Posterior vena cava (tissue), 2 donors: Measurements from ENCODE around the gene B4GALT2. TPM values are rescaled to one million over a fixed set of nuclear protein-coding genes. Genes with fewer than 3 reads are reported as not detected.

Experiments
- DNase-seq: peaks from one replicate; pipeline ENCODE4 v3.0.0-alpha.2; 2020; ENCODE audit warnings: low spot score
- intact Hi-C, 2 donors: fragments of 100-400 bp; cut with DNase I; formaldehyde crosslinking; loops; one replicate each; pipeline versions ENCODE4 v1.14.1 to v1.14.2; 2022 to 2023
- total RNA-seq, 2 donors: library from RNA; stranded (reverse); fragmentation: NEBNext Ultra II Directional; extraction: Animal tissue kit (Norgen Biotek cat#: 25700); gene quantifications; one replicate each; pipeline ENCODE4 v1.2.1, GENCODE V29; 2021
- donor health status: DM: yes; HTN: yes; CAD: no.
- donor health status: DM: yes; HTN: yes; CAD: no.

B4GALT2 gene
- total RNA-seq, 2 donors from 2014 or later, result 39.0 to 45.7 TPM

DNA sequence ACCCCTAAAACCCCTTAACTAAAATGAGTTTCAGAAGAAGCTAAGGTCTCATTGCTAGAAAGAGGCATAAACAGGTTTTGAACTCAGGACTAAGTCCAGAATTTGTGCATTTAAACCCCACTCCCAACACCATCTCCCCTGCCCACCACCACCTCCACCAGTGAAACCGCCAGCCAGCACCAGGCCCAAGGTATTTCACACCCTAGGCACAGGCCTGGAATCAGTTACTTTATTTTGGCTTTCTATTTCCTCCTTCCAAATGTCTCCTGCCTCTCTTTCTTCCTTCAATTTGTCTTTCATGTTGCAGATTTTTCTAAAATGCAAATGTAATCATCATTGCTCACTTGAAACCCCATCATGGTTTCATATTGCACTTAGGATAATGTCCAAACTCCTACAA is 34.1 kb upstream of the B4GALT2 start:
- intact Hi-C loops, result no loop called here

DNA sequence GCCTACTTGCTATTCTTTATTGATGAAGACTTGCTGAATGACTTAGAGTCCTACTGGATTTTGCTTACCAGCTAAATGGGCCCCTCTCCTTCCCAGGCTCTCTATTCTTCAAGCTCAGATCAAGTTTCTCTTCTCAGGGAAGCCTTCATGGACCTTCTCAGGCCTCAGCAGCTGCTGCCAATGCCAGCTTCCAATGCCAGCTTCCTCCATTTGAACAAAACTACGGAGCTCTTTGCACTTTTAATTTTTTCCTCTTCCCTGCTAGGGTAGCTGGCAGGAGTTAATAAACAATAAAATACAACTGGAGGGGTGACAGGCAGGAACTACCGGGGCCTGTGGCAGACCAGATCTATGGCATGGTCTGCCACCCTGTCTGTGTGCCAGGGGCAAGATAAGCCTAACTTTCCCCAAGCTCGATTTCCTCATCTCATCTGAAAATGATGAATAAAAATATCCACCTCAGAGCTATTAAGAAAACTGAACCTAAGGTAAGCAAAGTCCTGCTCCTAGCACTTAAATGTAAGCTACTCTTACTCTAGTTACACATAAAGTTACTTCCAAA is 33.3 kb upstream of the B4GALT2 start:
- DNase-seq, result no peak
- intact Hi-C loops, result no loop called here

More for the DNA sequence above, 34.1 kb upstream of the B4GALT2 start:
- DNase-seq, result no peak

DNA sequence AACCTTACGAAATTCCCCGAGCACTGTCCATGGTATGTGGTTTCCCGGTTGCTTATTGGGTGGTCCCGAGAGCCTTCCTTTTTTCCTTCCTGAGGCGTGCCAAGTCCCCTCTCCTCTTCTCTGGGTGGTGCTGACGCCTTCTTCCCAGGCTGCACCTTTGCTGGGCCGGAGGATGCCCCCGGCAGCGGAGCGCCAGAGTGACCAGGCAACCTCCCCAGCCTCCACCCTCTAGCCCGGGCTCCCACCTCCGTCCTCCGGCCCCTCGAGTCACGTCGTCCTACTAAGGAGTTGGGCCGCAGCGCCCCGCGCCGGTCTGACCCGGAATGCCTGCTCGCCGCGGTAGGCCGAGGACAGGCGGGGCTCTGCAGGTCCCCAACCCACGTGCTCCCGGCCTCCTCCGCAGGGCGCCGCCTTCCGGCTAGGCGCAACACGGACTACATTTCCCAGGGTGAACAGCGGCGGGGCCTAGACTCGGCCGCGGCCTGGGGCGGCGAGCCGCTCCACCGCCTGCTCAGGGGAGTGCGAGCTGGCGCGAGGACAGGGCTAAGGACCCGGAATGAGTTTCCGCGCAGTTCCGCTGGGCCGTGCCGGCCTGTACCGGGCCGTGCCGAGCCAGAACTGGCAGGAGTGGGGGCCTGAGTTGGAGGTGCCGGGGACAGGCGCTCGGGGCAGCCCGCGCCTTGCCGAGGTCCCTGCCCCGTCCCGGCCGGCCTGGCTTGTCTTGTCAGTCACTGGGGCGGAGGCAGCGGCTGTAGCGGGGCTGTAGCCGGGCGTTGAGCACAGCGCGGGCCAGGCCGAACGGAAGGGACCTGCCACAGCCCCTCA is 32.6 kb upstream of the B4GALT2 start, which contains the start of gene IPO13:
Gene IPO13 (plus strand): TSS at position 715 of the 825 bp plus-strand sequence. CDS start 651 bp downstream, outside the sequence.
- intact Hi-C loops, result no loop called here
- peak; percentile 99 for DNase-seq

DNA sequence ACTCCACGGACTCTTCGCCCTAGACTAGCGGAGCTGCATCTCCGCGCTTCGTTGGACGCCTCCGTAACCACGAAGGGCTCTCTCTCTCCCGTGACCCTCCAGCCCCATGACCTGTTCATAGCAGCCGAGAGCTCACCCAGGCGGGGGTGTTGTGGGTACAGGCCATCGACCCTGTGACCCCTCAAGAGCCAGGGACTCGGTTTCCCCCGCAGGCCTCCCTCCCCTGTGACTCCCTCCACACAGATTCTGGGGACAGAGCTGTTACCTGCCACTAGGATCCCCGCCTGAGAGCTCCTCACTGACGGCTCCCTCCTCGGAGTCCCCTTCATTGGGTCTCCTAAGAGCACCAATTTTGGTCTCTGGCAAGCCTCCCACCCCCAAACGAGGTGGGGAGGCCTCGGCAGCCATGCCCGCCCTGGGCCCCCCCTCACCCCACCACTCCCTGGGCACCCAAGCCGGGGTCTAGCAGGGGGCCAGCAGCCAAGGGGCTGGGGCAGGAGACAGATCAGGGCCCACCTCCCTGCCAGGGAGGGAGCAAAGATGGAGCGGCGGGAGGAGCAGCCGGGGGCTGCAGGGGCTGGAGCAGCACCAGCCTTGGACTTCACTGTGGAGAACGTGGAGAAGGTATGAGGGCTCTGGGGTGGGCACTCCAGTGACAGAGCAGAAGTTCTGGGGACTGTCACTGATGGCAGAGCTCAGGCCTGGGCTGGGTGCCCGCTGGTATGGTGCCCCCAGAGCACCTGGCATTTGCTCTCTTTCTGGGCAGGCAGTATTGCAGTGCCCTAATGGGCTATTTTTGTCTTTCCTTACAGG is 31.7 kb upstream of the B4GALT2 start:
- intact Hi-C loops, result no loop called here
- no peak for DNase-seq

DNA sequence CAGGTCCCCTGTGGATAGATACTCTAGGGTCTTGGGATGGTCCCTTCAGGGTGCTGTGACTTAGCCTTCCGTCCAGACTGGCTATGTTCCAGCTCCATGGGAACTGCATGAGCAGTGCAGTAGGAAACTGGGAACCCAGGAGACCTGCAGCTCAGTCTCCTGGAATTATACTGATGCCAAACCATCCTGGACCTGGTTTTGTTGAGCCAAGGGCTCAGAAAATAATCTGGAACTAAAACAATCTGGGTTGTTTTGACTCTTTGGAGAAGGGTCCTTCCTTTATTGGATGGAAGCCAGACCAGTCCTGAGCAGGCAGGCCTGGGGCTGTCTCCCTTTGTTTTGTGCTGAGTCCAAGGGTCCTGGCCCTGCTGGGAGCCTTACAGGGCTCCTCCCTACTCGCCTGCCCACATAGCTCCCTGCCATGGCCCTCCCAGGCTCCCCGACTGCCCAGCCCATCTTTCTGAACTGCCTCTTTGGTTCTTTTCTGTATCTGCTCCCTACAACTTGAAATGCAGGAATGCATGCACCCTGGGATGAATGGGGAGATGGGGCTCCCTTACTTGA is 31.1 kb upstream of the B4GALT2 start:
- DNase-seq, result no peak
- intact Hi-C loops, result no loop called here

DNA sequence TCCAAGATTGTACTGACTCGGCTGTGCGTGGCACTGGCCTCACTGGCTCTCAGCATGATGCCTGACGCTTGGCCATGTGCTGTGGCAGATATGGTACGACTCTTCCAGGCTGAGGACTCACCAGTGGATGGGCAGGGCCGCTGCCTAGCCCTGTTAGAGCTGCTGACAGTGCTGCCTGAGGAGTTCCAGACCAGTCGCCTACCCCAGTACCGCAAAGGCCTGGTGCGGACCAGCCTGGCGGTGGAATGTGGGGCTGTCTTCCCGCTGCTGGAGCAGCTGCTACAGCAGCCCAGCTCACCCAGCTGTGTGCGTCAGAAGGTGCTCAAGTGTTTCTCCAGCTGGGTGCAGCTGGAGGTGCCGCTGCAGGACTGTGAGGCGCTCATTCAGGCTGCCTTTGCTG is 29.3 kb upstream of the B4GALT2 start:
- DNase-seq, result peak; percentile 50
- intact Hi-C loops, result loop anchor here in 1 of 2 donors (5.0 kb wide), 1 partner anchor 1687 kb away; no protein-coding TSS in a partner anchor

DNA sequence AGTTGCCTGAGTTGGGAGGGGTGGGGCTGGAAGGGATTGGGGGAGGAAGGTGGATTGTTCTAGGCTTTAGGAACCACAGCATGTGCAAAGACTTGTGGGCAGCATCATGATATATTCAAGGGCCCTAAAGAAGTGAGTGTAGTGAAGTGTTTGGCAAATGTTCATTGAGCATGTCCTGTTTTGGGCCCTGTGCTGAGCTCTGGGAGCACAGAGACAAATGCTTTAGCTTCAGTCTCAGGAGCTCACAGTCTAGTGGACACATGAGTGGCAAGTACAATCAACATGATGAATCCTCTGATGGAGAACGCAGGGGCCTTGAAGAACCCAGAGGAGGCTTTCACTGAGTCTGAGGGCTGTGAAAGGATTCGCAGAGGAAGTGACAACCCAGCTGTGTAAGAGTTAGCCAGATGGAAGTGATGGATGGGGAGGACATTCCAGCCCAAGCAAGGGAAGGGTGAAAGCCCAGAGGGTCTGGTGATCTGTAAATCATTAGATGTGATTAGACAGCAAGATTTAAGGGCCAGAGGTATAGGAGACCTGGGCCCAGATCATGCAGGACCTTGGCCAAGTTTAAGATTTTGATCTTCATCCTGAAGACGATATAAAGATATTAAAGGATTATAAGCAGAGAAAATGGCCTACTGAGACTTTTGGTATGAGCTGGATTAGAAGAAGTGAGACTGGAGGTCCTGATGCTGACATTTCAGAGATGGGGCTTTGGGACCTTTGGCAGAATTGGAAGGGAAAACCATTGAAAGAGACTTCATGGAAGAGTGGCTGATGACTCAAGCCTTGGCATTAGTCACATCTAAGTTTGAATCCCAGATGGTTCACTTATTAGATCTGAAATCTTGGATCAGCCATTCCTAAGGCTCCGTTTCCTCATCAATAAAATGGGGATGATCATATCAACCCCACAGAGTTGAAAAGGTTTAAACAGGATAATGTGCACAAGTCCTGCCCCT is 27.7 kb upstream of the B4GALT2 start:
- intact Hi-C loops, result loop anchor here in 1 of 2 donors (5.0 kb wide), 1 partner anchor 1689 kb away; no protein-coding TSS in a partner anchor
- DNase-seq, result no peak

DNA sequence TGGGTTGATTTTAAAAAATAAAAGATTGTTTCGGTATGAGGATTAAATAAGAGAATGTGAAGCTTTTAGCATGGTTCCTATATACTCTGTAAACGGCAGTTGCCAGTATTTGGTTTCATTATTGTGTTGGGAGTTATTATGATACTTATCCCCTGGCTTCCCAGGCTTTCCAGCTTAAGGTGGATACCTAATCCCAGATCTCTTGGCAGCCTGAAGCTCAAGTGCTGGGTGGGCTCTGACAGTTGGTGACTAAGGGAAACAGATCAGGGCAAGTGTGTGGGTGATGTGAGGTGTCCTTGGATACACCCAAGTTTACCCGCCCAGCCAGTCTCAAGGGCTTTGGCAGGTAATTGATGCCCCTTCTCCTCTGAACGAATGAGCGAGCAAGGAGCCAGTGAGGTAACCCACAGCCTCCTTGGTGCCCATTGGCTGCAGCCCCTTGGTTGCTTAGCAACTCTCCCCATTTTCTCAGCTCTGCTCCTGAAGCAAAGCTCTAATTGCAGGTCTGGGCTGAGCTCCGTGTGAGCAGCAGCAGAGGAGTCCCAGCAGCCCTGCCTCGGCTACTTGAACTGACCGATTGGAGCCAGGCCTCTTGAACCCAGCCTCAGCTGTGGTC is 26.2 kb upstream of the B4GALT2 start:
- intact Hi-C loops, result loop anchor here in 1 of 2 donors (5.0 kb wide), 1 partner anchor 1691 kb away; no protein-coding TSS in a partner anchor
- DNase-seq, result peak; percentile 64

DNA sequence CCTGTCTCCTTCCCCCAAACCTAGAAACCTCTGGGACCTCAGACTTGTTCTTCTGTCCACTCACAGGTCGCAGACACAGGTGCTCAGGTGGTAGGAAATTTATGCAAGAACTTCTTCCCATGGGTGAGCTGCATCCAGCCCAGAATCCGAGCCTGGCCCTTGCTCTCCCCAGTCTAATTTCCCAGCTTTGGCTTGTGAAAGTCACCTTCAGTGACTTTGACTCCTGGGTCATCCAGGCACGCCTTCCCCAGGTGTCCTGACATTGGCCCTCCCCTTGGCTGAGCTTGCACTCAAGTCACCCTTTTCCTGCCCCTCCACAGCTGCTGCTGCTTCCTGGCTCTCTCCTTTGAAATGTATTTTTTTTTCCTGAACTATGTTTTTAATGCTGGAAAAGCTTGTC is 25.6 kb upstream of the B4GALT2 start:
- DNase-seq, result no peak
- intact Hi-C loops, result loop anchor here in 1 of 2 donors (5.0 kb wide), 1 partner anchor 1691 kb away; no protein-coding TSS in a partner anchor

DNA sequence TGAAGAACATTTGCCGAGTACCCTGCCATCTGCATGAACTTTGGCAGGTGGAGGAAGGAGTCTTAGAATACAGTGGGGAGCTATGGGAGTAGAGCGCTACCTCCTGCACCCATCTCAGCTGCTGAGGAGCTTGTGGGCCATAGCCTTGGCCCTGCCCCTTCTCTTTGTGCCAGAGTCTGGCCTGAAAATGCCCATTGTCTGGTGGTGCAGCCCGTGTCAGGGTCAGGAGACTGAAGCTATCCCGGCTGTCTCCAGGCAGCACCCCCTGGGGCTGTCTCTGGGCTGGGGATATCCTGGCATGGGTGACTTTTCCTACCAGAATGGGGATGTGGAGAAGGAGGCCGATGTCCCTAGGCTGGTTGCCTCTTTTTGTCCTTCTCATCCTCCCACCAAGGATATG is 25.0 kb upstream of the B4GALT2 start:
- DNase-seq, result no peak
- intact Hi-C loops, result loop anchor here in 1 of 2 donors (5.0 kb wide), 1 partner anchor 1692 kb away; no protein-coding TSS in a partner anchor

DNA sequence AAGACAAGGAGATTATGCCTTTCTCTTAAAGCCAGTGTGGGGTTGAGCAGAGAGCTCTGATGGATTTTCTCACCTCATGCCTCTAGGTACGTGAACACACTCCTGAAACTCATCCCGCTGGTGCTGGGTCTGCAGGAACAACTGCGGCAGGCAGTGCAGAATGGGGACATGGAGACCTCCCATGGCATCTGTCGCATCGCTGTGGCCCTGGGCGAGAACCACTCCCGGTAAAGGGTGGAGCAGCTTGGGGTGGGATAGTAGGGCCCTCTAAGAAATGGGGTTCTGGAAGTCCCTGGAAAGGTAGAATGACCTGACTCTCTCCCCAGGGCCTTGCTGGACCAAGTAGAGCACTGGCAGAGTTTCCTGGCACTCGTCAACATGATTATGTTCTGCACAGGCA is 22.8 kb upstream of the B4GALT2 start:
- intact Hi-C loops, result no loop called here
- no peak for DNase-seq

DNA sequence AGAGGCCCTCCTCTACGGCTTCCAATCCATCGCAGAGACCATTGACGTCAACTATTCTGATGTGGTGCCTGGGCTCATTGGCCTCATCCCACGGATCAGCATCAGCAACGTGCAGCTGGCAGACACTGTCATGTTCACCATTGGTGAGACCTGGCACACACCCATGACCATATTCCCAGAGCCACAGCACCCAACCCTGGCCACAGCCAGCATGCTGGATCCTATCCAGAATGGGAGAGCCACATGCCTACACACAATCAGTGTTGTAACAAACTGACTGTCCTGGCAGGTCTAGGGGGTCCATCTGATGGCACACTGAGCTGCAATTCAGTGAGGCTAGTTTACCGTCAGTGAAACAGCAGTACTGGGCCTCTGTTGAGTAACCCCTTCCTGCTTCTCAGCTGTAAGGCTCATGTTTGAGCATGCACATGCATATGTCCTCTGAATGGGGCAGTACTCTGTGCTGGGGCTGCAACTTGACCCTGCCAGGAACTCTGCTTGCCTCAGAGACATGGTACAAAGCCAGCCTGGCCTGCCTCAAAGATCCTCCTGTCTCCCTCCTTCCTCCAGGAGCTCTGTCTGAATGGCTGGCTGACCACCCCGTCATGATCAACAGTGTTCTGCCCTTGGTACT is 21.5 kb upstream of the B4GALT2 start:
- intact Hi-C loops, result no loop called here

DNA sequence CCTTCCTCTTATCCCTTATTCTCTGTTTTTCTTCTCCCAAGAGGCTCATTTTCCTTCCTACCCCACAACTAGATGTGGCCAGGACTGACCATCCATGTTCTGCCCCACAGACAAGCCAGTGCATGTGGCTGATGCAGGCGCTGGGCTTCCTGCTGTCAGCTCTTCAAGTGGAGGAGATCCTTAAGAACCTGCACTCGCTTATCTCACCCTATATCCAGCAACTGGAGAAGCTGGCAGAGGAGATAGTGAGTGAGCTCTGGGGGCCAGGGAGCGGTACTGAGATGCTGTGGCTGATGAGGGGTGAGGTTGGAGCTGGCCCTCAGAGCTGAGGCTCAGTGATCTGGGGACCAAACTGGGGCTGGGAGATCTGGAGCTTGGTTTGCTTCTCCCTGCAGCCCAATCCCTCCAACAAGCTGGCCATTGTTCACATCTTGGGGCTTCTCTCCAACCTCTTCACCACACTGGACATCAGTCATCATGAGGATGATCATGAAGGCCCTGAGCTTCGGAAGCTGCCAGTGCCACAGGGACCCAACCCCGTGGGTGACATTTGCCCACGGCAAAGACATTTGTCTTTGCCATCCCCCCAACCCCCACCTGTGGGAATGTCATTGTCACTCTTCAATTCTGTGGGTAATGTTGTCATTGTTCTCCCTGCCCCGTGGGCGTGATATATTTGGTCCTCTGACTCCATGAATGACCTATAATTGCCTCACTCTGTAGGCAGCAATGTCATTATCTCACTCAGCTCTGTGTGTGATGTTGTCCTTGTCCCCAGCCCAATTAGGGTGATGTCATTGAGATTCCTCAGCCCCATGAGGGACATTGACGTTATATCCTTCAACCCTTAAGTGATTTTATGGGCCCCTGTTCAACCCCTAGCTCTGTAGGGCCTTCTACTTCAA is 20.4 kb upstream of the B4GALT2 start:
- intact Hi-C loops, result no loop called here

More for the DNA sequence above, 21.5 kb upstream of the B4GALT2 start:
- peak; percentile 70 for DNase-seq

DNA sequence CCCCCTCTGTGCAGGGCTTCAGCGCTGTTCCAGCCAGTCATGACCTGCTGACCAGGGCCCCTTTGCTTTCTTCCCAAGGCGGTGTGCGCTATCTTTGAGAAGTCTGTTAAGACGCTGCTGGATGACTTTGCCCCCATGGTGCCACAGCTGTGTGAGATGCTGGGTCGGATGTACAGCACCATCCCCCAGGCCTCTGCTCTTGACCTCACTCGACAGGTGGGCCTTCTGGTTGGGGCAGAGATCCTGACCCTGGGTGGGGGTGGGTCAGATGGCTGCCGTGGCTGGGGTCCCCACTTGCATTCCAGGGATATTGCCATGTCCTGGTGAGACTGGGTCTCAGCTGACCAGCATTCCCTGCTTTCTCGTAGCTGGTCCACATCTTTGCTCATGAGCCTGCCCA is 18.2 kb upstream of the B4GALT2 start:
- no peak for DNase-seq
- intact Hi-C loops, result no loop called here

More for the DNA sequence above, 20.4 kb upstream of the B4GALT2 start:
- DNase-seq, result no peak

DNA sequence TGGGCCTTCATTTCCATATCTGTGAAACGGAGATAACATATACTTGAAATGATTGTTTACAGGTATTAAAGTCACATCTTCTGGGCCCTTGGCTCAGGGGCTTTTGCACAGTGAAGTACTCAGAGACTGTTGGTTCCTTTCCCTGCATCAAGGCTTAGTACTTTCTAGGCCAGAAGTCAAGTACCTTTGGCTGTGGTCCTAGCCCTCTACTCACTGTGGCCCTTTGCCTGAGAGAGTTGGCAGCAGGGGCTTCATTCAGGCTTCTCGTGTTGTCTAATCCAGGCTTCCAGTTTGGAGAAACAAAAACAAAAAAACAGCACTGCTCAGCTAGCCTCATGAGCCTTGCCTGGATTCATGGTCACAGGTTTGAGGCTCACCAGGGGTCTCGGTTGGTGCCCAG is 17.3 kb upstream of the B4GALT2 start:
- intact Hi-C loops, result no loop called here
- no peak for DNase-seq

DNA sequence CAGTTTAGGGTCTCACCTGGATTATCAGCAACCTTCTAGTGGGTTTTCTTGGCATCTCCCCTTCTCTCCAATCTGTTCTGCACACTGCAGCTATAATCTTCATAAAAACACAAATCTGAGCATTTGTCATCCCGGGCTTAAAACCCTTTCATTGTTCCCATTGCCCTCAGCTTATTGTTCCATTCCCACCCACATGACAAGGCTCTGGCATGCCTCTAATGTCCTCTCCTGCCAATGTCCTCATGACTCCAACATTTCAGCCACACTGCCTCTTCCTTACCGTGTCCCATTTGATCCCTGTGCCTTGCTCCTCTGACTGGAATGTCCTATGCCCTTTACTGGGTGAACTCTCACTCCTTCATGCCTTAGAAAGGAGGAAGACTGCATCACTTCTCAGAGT is 16.7 kb upstream of the B4GALT2 start:
- DNase-seq, result no peak
- intact Hi-C loops, result no loop called here
